ENCODE measurements around the gene PRSS1.
"Not testable (repeated sequence)": the region's sequence is repeated elsewhere in the genome, so short reads cannot be mapped to it uniquely, and the experiment has no call there.

The PRSS1 gene

DNA sequence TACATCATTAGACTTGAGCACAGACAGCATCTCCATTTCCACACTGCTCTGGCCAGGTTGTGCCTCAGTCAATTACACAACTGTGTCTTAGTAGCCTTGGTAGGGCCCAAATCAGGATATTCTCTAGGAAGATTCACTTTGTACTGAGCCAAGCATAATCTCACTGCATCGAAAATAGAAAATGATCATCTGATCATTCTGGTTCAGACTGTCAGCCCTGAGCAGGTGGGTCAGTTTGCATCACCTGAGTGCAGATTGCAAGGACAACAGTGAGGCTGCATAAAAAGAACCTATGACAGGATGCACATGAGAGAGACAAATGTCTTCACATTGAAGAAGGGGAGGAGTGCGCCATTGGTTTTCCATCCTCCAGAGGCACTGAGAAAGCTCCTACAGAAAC is 862 bp upstream of the PRSS1 start:
- DNase-seq, result not testable (repeated sequence)

DNA sequence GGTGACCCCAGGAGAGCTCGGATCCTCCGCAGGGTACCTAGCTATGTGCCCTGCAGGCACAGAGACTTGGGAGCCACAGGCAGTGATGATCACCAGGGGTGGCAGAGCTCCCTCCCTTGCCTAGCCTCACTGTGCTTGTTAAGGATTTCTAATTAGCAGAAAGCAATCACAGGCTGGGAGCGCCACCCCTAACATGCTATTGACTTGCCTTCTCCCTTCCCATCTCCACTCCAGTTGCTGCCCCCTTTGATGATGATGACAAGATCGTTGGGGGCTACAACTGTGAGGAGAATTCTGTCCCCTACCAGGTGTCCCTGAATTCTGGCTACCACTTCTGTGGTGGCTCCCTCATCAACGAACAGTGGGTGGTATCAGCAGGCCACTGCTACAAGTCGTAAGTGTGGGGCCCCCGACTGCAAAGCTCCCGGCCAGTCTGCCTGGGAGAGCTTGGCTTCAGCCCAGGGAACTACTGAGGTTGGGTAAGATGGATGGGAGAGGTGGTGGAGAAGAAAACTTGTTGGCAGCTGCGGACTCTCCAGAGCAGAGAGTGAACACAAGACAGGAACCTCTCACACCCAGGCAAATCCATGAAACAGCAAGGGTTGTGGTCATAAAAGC is 1.2 kb downstream of the PRSS1 start:
- no peak for DNase-seq

DNA sequence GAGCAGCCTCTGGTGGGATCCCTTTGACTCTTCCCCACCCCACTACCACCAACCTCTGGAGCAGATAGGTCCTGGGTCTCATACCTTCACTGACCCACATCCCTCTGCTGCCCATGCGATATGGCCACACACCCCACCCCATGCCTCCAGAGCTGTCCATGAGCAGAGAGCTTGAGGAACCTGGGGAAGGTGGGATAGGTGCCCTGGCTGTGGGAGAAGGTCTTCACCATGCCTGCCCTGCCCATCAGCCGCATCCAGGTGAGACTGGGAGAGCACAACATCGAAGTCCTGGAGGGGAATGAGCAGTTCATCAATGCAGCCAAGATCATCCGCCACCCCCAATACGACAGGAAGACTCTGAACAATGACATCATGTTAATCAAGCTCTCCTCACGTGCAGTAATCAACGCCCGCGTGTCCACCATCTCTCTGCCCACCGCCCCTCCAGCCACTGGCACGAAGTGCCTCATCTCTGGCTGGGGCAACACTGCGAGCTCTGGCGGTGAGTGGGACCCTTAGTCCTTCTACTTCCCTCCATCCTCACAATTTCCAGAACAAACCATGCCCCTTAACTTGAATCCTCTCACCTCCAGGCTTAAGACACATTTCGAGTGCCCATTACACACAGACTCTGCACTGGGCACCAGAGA is 2.4 kb downstream of the PRSS1 start:
- not testable (repeated sequence) for DNase-seq

DNA sequence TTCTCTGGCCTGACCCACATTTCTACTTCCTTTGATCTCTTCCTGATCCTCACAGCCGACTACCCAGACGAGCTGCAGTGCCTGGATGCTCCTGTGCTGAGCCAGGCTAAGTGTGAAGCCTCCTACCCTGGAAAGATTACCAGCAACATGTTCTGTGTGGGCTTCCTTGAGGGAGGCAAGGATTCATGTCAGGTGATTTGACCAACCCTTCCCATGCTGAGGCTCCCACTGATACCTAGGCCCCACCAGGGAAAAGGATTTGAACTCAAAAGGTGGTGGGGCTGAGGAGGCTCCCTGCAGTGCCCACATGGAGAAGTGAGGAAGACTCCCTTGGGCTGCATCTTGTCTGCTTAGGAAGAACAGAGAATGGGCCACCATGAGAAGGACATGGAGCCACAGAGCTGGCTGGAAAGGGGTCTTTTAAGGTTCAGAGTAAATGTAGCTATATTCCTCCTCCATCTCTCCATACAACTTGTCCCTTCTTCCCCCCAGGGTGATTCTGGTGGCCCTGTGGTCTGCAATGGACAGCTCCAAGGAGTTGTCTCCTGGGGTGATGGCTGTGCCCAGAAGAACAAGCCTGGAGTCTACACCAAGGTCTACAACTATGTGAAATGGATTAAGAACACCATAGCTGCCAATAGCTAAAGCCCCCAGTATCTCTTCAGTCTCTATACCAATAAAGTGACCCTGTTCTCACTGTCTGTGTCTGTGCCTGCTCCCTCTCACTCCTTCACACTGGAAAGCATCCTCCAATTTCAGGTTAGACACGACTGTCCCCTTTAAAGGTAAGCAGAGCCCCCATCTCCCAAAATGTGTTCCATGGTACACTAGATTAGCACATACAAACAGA is 3.3 kb downstream of the PRSS1 start:
- DNase-seq, result no peak

DNA sequence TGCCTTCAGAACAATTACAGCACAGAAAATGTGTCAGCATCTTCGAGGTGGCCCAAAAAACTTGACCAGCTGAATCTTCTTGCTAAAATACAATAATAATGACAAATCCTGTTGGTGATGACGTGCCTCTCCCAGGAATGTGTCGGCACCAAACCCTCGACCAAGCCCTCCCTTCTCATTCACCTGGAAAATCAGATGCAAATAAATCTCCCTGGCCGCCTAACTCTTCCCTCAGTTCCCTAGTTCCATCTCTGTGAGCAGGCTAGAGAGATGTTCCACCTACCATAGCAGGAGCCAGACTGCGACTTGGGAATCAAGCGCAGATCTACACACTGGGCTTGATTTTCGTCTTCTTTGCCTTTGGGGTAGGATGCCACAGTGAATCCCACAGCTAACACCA is 4.1 kb downstream of the PRSS1 start:
- DNase-seq, result no peak

DNA sequence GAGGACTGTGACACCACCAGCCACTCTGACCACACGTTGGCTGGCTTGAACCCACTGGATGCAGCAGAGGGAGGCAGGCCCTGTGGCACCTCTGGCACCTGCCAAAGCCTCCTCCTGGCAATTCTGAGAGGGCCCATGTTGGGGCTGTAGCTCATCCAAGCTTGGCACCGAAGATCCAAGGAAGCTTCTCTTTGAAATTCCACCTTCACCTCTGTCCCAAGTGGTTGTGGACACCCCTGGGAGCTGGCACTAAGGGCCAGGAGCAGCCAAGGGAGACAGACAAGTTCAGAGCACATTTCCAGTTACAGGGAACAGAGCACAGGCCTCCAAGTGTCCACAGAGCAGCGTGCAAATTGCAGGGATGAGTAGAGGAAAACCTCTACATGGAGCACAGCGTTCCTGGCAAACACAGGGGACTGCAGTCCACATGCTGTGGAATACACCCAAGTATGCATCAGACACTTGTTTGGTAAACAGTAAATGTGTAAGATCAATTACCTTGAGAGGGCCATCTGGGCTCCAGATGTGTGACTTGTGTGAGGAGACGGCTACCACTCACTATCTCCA is 4.7 kb downstream of the PRSS1 start:
- peak; percentile 32 for DNase-seq

DNA sequence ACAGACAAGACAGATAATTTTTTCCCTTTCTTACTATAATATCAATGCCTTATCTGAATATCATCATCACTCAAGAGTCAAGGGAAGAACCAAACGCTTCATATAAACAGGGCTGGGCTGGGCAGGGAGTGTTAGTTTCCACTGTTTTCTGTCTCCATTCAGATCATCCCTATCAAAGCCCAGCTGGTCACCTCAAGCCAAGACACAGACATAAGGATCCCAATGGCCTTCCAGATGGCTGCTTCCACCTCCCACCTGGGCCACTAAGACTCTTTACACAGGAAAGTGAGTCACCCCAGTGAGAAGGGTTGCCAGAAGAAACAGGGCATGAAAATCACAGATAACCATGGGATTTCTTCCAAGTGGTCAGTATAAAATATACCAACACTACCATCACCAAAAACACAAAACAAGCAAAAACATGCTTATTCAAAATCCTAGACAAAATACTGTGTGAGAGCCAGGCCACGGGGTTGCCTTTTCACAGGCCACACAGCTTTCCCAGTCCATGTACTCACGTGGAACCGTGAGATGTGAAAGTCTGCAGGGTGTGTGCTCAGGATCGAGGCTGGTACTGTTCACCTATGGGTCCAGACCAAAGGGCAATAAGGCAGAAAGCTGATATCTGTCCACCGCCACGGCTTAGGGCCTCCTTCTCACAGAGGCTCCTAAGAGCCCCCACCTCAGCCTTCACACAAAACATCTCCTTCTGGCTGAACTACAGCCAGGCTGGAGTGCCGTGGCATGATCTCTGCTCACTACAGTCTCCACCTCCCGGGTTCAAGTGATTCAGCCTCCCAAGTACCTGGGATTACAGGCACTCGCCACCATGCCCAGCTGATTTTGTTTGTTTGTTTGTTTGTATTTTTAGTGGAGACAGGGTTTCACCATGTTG is 5.7 kb downstream of the PRSS1 start:
- DNase-seq, result no peak

DNA sequence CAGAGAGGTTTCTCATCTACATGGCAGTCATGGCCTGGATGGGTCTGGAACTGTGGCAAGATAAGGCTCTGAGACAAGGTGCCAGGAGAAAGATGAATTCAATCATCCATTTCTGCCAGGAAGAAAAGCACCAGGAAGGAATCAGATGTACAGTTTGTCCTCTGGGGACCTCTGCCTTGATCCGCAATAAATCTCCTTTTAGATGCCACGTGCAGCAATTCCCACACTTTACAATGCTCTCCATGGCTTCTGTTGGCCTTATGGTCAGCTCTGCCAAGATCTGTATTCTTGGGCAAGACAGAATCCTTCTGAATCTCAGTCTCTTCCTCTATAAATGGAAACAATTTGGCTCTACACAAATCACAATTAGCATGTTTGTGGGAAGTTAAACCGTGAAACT is 9.0 kb downstream of the PRSS1 start:
- not testable (repeated sequence) for DNase-seq

DNA sequence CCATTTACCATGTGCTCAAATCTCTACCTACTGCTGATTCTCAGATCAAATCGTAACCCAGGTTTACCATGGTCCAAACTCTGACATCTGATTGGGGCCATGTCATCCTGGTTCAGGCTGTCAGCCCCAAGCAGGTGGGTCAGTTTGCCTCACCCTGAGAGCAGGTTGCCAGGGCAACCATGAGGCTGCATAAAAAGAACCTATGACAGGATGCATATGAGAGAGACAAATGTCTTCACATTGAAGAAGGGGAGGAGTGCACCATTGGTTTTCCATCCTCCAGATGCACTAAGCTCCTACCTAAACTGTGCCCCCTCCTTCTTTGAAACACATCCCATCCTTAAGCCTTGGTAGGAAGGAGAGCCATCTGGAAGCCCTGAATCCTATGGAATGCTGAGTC is 10.2 kb downstream of the PRSS1 start:
- no peak for DNase-seq

DNA sequence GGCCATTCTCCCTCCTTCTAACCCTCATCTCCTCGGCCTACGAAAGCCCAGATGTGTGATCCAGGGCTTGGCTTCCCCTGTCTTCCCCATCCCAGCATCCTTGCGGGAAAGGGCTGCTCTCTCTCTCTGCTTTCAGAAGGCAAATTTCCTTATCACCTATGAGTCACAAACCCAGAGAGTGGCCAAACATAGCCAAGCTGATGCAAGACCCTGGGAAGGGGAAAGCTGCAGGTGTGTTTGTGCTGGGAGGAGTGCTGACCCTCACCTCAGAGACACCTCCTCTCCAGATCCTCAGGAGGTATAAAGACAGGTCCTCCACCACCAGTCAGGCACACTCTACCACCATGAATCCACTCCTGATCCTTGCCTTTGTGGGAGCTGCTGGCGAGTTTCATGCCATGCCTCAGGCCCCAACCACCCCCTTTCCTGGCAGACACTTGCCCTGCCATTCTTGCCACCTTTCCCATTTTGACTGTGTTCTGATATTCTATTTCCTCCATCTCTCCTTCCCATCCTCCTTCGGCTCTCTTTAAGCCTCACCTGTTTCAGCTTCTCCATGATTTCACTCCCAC is 10.9 kb downstream of the PRSS1 start:
- DNase-seq, result no peak

DNA sequence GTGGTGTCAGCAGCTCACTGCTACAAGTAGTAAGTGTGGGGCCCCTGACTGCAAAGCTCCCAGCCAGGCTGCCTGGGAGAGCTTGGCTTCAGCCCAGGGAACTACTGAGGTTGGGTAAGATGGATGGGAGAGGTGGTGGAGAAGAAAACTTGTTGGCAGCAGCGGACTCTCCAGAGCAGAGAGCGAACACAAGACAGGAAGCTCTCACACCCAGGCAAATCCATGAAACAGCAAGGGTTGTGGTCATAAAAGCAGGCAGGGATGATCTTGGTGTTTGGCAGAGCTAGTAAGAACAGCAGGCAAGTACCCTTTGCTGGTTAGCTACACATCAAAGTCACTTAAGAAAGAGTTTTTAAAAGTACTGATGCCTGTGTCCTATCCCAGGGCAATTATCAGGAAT is 12.3 kb downstream of the PRSS1 start:
- not testable (repeated sequence) for DNase-seq

DNA sequence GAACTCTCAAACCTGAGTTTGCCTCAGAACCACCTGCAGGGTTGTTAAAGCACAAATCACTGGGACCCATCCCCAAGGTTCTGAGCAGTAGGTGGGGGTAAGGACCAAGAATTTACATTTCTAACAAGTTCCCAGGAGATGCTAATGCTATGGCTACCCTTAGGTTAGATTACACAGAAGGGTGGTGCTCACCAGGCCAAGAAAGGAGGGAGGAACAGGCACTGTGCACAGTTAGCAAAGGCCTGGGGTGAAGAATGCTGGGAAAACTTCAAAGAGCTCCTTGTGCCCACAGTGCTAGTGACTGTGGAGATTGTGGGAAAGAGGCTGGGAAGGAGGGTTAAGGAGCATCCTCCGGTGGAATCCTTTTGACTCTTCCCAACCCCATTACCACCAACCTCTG is 12.8 kb downstream of the PRSS1 start:
- no peak for DNase-seq

DNA sequence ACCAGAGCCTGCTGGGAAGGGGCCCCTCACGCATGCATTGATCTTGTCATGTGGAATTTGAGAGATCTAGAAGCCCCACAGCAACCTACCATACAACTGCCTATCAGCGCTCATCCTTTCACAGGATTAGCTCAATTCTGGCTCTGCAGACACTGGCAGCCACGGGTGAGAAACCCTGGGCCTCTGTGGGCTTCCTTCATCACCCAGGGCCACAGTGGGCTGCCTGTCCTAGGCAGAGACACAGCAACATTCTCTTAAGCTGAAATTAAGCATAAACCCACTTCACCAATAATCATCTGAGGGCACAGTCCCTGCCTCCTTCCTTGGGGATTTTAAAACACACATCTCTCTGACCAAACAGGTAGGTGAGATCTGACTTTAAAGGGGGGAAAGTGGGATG is 18.2 kb downstream of the PRSS1 start:
- DNase-seq, result no peak

DNA sequence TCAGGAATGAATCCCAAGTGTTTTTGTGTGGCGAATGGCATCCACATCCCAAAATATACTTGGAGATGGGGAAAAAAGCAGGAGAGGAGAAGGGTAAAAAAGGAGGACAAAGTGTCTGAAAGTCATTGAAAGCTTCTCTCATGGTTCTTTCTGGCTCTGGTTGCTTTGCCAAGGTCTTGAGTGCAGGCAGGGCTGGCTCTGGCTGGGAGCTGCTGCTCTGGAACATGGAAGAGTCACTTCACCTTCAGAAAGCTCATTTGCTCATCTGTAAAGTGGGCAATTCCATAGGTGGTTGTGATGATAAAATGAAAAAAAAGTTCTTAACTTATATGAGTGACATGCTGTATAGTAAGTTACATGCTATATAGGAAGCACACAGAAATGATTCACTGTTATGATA is 18.6 kb downstream of the PRSS1 start:
- no peak for DNase-seq

DNA sequence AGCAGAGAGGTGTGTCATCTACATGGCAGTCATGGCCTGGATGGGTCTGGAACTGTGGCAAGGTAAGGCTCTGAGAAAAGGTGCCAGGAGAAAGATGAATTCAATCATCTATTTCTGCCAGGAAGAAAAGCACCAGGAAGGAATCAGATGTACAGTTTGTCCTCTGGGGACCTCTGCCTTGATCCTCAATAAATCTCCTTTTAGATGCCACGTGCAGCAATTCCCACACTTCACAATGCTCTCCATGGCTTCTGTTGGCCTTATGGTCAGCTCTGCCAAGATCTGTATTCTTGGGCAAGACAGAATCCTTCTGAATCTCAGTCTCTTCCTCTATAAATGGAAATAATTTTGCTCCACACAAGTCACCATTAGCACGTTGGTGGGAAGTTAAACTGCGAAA is 19.6 kb downstream of the PRSS1 start:
- not testable (repeated sequence) for DNase-seq

DNA sequence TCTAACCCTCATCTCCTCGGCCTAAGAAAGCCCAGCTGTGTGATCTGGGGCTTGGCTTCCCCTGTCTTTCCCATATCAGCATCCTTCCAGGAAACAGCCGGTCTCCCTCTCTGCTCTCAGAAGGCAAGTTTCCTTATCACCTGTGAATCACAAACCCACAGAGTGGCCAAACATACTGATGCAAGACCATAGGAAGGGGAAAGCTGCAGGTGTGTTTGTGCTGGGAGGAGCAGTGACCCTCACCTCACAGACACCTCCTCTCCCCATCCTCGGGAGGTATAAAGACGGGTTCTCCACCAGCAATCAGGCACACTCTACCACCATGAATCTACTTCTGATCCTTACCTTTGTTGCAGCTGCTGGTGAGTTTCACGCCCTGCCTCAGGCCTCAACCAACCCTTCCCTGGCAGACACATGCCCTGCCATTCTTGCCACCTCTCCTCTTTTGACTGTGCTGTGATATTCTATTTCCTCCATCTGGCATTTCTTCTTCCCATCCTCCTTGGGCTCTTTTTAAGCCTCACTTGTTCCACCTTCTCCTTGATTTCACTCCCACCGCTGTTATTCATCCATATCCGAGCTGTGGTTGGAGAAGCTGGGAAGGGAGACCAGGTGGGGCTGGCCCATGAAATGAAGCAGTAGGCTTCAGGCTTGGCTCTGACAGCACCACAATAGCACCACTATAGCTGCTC is 21.5 kb downstream of the PRSS1 start, which contains the start of gene PRSS2:
PRSS2 (plus strand) TSS at position 310 of the 692 bp plus-strand sequence; CDS start at position 323, 13 bp downstream.
- no peak for DNase-seq

DNA sequence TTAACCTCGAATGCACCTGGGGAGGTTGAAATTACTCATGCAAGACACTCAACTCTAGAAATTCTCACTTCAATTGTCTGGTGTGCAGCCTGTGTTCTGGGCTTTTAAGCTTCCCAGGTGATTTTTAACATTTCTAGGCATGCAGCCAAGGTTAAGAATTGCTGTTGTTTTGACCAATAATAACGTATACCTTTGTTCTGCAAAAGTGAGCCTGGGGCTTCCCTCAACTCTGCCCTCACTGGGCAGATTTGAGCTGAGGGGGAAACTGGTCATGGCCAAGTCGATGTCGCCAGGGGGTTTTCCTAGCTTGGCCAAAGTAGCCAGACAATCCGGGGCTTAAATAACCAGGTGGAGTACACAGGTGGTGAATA is 22.1 kb downstream of the PRSS1 start:
- no peak for DNase-seq

DNA sequence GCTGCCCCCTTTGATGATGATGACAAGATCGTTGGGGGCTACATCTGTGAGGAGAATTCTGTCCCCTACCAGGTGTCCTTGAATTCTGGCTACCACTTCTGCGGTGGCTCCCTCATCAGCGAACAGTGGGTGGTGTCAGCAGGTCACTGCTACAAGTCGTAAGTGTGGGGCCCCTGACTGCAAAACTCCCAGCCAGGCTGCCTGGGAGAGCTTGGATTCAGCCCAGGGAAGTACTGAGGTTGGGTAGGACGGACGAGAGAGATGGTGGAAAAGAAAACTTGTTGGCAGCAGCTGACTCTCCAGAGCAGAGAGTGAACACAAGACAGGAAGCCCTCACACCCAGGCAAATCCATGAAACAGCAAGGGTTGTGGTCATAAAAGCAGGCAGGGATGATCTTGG is 22.8 kb downstream of the PRSS1 start:
- DNase-seq, result no peak

DNA sequence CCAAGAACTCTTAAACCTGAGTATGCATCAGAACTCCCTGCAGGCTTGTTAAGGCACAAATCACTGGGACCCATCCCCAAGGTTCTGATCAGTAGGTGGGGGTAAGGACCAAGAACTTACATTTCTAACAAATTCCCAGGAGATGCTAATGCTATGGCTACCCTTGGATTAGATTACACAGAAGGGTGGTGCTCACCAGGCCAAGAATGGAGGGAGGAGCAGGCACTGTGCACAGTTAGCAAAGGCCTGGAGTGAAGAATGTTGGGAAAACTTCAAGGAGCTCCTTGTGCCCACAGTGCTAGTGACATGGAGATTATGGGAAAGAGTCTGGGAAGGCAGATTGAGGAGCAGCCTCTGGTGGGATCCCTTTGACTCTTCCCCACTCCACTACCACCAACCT is 23.4 kb downstream of the PRSS1 start:
- DNase-seq, result no peak

DNA sequence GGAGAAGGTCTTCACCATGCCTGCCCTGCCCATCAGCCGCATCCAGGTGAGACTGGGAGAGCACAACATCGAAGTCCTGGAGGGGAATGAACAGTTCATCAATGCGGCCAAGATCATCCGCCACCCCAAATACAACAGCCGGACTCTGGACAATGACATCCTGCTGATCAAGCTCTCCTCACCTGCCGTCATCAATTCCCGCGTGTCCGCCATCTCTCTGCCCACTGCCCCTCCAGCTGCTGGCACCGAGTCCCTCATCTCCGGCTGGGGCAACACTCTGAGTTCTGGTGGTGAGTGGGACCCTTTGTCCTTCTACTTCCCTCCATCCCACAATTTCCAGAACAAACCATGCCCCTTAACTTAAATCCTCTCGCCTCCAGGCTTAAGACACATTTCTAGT is 24.0 kb downstream of the PRSS1 start:
- DNase-seq, result no peak

DNA sequence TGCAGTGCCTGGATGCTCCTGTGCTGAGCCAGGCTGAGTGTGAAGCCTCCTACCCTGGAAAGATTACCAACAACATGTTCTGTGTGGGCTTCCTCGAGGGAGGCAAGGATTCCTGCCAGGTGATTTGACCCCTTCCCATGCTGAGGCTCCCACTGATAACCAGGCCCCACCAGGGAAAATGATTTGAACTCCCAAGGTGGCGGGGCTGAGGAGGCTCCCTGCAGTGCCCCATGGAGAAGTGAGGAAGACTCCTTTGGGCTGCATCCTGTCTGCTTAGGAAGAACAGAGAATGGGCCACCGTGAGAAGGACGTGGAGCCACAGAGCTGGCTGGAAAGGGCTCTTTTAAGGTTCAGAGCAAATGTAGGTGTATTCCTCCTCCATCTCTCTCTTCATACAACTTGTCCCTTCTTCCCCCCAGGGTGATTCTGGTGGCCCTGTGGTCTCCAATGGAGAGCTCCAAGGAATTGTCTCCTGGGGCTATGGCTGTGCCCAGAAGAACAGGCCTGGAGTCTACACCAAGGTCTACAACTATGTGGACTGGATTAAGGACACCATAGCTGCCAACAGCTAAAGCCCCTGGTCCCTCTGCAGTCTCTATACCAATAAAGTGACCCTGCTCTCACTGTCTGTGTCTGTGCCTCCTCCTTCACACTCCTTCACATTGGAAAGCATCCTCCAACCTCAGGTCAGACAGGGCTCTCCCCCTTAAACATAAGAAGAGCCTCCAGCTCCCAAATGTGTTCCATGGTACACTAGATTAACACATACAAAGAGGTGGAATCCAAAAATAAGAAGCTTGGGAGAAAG is 24.9 kb downstream of the PRSS1 start:
- no peak for DNase-seq

Measured in HCEC 1CT (cell line).